ENCODE results near the gene MT1G.

DNA sequence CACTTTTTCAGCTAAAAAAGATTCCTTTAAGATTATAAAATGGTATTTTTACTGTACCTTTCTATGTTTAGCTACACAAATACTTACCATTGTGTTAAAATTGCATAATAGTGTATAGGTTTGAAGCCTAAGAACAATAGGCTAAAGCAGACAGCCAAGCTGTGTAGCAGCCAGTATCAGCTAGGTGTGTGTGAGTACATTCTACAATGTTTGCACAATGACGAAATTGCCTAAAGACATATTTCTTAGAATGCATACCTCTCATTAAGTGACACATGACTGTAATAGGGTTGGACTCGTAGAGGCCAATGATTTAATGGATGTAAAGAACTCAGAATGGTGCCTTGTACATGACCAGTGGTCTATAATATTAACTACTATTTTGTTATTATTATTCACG is 18.0 kb downstream of the MT1G start:
- TF ChIP-seq, protein P1, sequence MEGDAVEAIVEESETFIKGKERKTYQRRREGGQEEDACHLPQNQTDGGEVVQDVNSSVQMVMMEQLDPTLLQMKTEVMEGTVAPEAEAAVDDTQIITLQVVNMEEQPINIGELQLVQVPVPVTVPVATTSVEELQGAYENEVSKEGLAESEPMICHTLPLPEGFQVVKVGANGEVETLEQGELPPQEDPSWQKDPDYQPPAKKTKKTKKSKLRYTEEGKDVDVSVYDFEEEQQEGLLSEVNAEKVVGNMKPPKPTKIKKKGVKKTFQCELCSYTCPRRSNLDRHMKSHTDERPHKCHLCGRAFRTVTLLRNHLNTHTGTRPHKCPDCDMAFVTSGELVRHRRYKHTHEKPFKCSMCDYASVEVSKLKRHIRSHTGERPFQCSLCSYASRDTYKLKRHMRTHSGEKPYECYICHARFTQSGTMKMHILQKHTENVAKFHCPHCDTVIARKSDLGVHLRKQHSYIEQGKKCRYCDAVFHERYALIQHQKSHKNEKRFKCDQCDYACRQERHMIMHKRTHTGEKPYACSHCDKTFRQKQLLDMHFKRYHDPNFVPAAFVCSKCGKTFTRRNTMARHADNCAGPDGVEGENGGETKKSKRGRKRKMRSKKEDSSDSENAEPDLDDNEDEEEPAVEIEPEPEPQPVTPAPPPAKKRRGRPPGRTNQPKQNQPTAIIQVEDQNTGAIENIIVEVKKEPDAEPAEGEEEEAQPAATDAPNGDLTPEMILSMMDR (IDR thresholded peaks at IDR 0.05), result no peak
- no peak for TF ChIP-seq POLR2A (IDR thresholded peaks at IDR 0.05)

Data from thyroid gland (tissue), 4 donors.